AG04450 (cell line): ENCODE results near the gene ST7. TPM values are rescaled to one million over a fixed set of nuclear protein-coding genes. Genes with fewer than 3 reads are reported as not detected.
"Not testable (repeated sequence)": the region's sequence is repeated elsewhere in the genome, so short reads cannot be mapped to it uniquely, and the experiment has no call there.

Experiments
- CTCF ChIA-PET: fragments of 300-600, 350-600 bp; formaldehyde crosslinking; extraction: SDS; loops from one replicate; lab custom pipeline; 2022; ENCODE audit warnings: antibody characterized with exemption, inconsistent platforms; lab: Charles Lee
- POLR2A ChIA-PET: fragments of 350-600 bp; formaldehyde crosslinking; extraction: SDS; loops from one replicate; lab custom pipeline; 2021; ENCODE audit warnings: antibody characterized with exemption, inconsistent platforms; lab: Yijun Ruan, JAX
- DNase-seq: peaks from one replicate; pipeline ENCODE4 v3.0.0-alpha.2; 2011; ENCODE audit warnings: low read depth, low spot score
- H3K27ac ChIP-seq: one replicate; pipeline ENCODE4 v1.5.1; 2012; ENCODE audit warnings: low read depth, low read length, control low read depth
- H3K27me3 ChIP-seq: one replicate; pipeline ENCODE4 v1.6.0; 2012; ENCODE audit warnings: low read length; ENCODE audit not compliant: control insufficient read depth, insufficient read depth
- H3K4me3 ChIP-seq: 2 replicates; pipeline ENCODE4 v1.5.1; 2011; ENCODE audit warnings: mild to moderate bottlenecking, low read depth, low read length, control low read depth
- H3K9me3 ChIP-seq: 2 replicates; pipeline ENCODE4 v1.5.1; 2012; ENCODE audit warnings: low read length; ENCODE audit not compliant: control insufficient read depth, insufficient read depth
- polyA plus RNA-seq: library from polyadenylated mRNA; depleted of rRNA; stranded (reverse); fragments of >200 nt; gene quantifications from 2 replicates; pipeline ENCODE4 v1.2.3, GENCODE V29; 2011
- TF ChIP-seq, protein P1 (sequence below): IDR thresholded peaks from 2 replicates; pipeline ENCODE4 v1.5.1; 2011; ENCODE audit warnings: low read depth, low read length, control low read depth, inconsistent platforms

The ST7 gene
- polyA plus RNA-seq, 1 experiment: 34.5 TPM

DNA sequence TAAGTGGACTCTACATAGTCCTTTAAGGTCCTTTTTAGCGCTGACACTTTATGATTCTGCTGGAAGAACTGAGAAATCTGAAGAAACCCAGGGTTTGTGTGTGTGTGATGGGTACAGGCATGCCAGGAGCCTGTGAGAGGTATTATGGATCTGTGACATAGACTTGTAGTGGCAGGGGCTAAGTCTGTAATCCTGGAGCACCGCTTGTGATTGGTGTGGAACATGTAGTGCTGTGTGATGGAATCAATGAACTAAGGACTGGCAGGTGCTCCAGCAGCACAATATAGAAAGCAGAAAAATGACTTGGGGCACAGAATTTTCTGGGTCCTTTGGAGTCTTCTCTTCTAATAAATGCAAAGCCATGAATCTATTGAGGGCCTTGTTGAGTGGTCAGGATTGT lies 163.9 kb downstream of the ST7 start:
- Histone ChIP-seq H3K27me3 (no peaks in the 10 kb centered on the region), H3K27ac (no peak overlapping the region), H3K4me3 (no peak overlapping the region), H3K9me3 (no peaks in the 10 kb centered on the region)
- POLR2A ChIA-PET: no interaction called here
- TF ChIP-seq, protein P1, sequence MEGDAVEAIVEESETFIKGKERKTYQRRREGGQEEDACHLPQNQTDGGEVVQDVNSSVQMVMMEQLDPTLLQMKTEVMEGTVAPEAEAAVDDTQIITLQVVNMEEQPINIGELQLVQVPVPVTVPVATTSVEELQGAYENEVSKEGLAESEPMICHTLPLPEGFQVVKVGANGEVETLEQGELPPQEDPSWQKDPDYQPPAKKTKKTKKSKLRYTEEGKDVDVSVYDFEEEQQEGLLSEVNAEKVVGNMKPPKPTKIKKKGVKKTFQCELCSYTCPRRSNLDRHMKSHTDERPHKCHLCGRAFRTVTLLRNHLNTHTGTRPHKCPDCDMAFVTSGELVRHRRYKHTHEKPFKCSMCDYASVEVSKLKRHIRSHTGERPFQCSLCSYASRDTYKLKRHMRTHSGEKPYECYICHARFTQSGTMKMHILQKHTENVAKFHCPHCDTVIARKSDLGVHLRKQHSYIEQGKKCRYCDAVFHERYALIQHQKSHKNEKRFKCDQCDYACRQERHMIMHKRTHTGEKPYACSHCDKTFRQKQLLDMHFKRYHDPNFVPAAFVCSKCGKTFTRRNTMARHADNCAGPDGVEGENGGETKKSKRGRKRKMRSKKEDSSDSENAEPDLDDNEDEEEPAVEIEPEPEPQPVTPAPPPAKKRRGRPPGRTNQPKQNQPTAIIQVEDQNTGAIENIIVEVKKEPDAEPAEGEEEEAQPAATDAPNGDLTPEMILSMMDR: no peak
- CTCF ChIA-PET: interaction anchor here (1.0 to 14.8 kb wide), 4 partner anchors 9 to 131 kb away, joined by 4 to 300 read pairs (median 6); no protein-coding TSS in a partner anchor
- no peak for DNase-seq

DNA sequence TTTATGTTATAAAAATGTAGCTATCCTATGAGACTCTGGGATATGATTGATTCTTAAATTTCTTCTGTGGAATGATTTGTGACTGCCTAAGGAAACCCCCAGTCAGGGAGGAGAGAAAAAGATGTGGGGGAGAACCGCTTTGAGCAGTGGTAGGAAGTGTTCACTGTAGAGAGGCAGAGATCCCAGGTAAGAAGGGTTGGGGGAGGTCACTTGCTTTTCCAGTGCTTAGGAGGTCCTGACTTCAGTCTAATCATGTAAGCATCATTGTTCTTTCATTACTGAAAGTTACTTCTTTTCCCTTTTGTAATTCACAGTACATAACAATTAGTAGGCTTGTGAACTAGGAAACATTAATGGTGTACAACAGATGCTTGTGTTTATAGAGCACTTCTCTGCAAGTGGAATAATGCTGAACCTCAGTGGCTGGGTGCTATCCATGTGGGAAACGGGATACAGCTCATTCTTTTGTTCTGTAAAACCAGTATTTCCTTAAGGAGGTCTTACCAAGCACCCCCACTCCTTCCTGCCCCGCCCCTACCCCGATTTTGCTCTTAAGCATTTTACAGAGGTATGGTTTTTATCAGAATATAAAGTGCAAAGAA lies 165.4 kb downstream of the ST7 start:
- Histone ChIP-seq H3K4me3 (no peak overlapping the region), H3K9me3 (no peaks in the 10 kb centered on the region), H3K27me3 (no peaks in the 10 kb centered on the region), H3K27ac (no peak overlapping the region)
- DNase-seq: no peak
- POLR2A ChIA-PET: no interaction called here
- CTCF ChIA-PET: interaction anchor here (0.6 to 14.8 kb wide), 10 partner anchors 9 to 226 kb away, joined by 3 to 300 read pairs (median 4); no protein-coding TSS in a partner anchor
- TF ChIP-seq, protein P1: no peak

DNA sequence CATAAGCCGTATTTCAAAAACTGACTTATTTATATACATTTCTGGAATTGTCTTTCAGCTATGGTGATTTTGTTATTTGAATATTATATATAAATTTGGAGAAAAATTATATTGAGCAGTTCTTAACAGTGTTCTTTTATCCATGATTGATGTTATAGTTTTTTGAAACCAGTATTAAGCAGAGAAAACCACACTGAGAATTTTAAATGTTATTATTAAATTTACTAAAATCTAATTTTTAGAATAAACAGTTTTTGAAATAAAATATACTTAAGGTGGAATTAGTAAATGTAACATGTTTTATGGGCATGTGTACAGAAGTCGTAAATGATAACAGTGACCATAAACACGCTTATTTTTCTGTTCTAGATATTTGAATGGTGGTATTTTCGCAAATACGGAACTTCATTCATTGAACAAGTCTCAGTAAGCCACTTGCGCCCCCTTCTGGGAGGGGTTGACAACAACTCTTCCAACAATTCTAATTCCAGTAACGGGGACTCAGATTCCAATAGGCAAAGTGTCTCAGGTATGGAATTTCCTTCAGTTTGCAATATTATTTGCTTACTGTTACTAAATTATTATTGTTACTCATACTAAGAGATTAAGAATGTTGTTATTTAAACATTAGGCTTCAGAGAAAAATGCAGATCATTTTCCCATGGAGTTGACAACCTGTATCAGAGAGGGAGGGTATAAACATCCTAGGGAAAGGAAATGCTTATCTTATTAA lies 166.1 kb downstream of the ST7 start:
- Histone ChIP-seq H3K27me3 (no peaks in the 10 kb centered on the region), H3K9me3 (no peaks in the 10 kb centered on the region), H3K4me3 (no peak overlapping the region), H3K27ac (no peak overlapping the region)
- ChIA-PET CTCF (interaction anchor here (0.7 to 14.8 kb wide), 9 partner anchors 16 to 281 kb away, joined by 3 to 300 read pairs (median 4); no protein-coding TSS in a partner anchor), POLR2A (no interaction called here)
- DNase-seq: peak; percentile 61
- TF ChIP-seq, protein P1: peak; percentile 88

DNA sequence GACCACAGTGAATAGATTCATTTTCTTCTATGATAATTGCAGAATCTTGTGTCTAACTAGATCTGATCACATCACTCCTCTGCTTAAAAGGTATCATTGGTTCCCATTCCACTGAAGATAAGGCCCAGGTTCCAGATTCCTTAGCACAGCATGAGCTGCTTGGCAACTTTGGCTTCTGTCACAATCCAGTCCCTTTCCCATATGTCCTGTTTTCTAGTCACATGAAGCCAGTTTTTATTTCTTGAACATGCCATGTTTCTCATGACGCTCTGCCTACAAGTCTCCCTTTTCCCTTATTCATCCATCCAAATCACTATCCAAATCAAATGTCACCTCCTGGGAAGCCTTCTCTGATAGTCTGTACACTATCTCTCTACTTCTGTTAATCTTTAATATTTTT lies 167.0 kb downstream of the ST7 start:
- H3K27ac ChIP-seq, H3K27me3 ChIP-seq, H3K4me3 ChIP-seq, DNase-seq, POLR2A ChIA-PET, H3K9me3 ChIP-seq: not testable (repeated sequence)
- CTCF ChIA-PET: interaction anchor here (0.7 to 14.8 kb wide), 8 partner anchors 9 to 280 kb away, joined by 3 to 300 read pairs (median 4); no protein-coding TSS in a partner anchor

DNA sequence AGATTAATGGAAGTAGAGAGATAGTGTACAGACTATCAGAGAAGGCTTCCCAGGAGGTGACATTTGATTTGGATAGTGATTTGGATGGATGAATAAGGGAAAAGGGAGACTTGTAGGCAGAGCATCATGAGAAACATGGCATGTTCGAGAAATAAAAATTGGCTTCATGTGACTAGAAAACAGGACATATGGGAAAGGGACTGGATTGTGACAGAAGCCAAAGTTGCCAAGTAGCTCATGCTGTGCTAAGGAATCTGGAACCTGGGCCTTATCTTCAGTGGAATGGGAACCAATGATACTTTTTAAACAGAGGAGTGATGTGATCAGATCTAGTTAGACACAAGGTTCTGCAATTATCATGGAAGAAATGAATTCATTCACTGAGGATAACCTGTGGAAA lies 168.7 kb downstream of the ST7 start:
- POLR2A ChIA-PET, DNase-seq, H3K27ac ChIP-seq, H3K4me3 ChIP-seq, H3K9me3 ChIP-seq, H3K27me3 ChIP-seq: not testable (repeated sequence)
- CTCF ChIA-PET: interaction anchor here (0.7 to 14.8 kb wide), 6 partner anchors 58 to 279 kb away, joined by 3 to 300 read pairs (median 6); no protein-coding TSS in a partner anchor
